Nephron progenitor cell (in vitro differentiated cells): ENCODE data around the gene LRFN3.
A peak's percentile ranks its signal among the peaks of the same experiment; 100 is the strongest.

ENCODE experiments used
- DNase-seq: peaks from one replicate; pipeline ENCODE4 v3.0.0; 2021
- H3K27ac Mint-ChIP-seq: 2 replicates; pipeline ENCODE4 v1.8.0; 2021; ENCODE audit warnings: mild to moderate bottlenecking, moderate library complexity, mixed read lengths
- H3K27me3 Mint-ChIP-seq: 2 replicates; pipeline ENCODE4 v1.8.0; 2021; ENCODE audit warnings: mild to moderate bottlenecking, low read depth, mixed read lengths; ENCODE audit not compliant: poor library complexity
- H3K36me3 Mint-ChIP-seq: 2 replicates; pipeline ENCODE4 v1.8.0; 2021; ENCODE audit warnings: low read depth, mixed read lengths
- H3K4me1 Mint-ChIP-seq: 2 replicates; pipeline ENCODE4 v1.8.0; 2021; ENCODE audit warnings: mixed read lengths
- H3K4me3 Mint-ChIP-seq: 2 replicates; pipeline ENCODE4 v1.8.0; 2021; ENCODE audit warnings: mild to moderate bottlenecking, moderate library complexity, mixed read lengths
- H3K9me3 Mint-ChIP-seq: 2 replicates; pipeline ENCODE4 v1.8.0; 2021; ENCODE audit warnings: mild to moderate bottlenecking, moderate library complexity, mixed read lengths
- CTCF ChIP-seq: fragments of 200-600 bp; sonication (generic); IDR thresholded peaks from 2 replicates; pipeline ENCODE4 v1.5.0; 2021; ENCODE audit warnings: antibody characterized with exemption

Gene LRFN3

GRCh38 chr19:35966771-35967170, 30.6 kb downstream of the LRFN3 start:
- Mint-ChIP-seq H3K4me1 (no peaks in the 10 kb centered on the region), H3K27me3 (peaks cover 51% of the 10 kb centered on the region), H3K9me3 (no peaks in the 10 kb centered on the region), H3K4me3 (no peak overlapping the region), H3K27ac (no peak overlapping the region), H3K36me3 (no peaks in the 10 kb centered on the region)
- no peak for TF ChIP-seq CTCF
- no peak for DNase-seq

GRCh38 chr19:35973487-35973886, 37.3 kb downstream of the LRFN3 start:
- no peaks in the 10 kb centered on the region for H3K4me1 Mint-ChIP-seq
- TF ChIP-seq CTCF: no peak
- no peak overlapping the region for H3K4me3 Mint-ChIP-seq
- H3K27me3 Mint-ChIP-seq: peaks cover 63% of the 10 kb centered on the region
- H3K9me3 Mint-ChIP-seq: no peaks in the 10 kb centered on the region
- no peak overlapping the region for H3K27ac Mint-ChIP-seq
- DNase-seq: no peak
- no peaks in the 10 kb centered on the region for H3K36me3 Mint-ChIP-seq

GRCh38 chr19:35975608-35976214, 39.5 kb downstream of the LRFN3 start:
- DNase-seq: peak; percentile 64
- no peak overlapping the region for H3K27ac Mint-ChIP-seq
- H3K9me3 Mint-ChIP-seq: no peaks in the 10 kb centered on the region
- TF ChIP-seq CTCF: no peak
- H3K4me3 Mint-ChIP-seq: no peak overlapping the region
- no peaks in the 10 kb centered on the region for H3K36me3 Mint-ChIP-seq
- no peaks in the 10 kb centered on the region for H3K4me1 Mint-ChIP-seq
- peaks cover 64% of the 10 kb centered on the region for H3K27me3 Mint-ChIP-seq

- H3K4me1 Mint-ChIP-seq: no peaks in the 10 kb centered on the region
- no peak for DNase-seq
- TF ChIP-seq CTCF: peak; percentile 23
- H3K9me3 Mint-ChIP-seq: no peaks in the 10 kb centered on the region
- no peaks in the 10 kb centered on the region for H3K36me3 Mint-ChIP-seq
- peaks cover 60% of the 10 kb centered on the region for H3K27me3 Mint-ChIP-seq
- H3K4me3 Mint-ChIP-seq: no peak overlapping the region
- H3K27ac Mint-ChIP-seq: no peak overlapping the region
Observed at GRCh38 chr19:35977446-35978222, 41.5 kb downstream of the LRFN3 start.

GRCh38 chr19:35978271-35978670, 42.1 kb downstream of the LRFN3 start:
- no peak for DNase-seq
- Mint-ChIP-seq H3K4me3 (no peak overlapping the region), H3K4me1 (no peaks in the 10 kb centered on the region), H3K9me3 (no peaks in the 10 kb centered on the region), H3K27me3 (peaks cover 61% of the 10 kb centered on the region), H3K27ac (no peak overlapping the region), H3K36me3 (no peaks in the 10 kb centered on the region)
- no peak for TF ChIP-seq CTCF
